Trophoblast cell (in vitro differentiated cells and primary cell): Measurements from ENCODE around the gene MFAP3.

Source experiments
- DNase-seq, 2 donors: peaks; one replicate each; pipeline ENCODE4 v3.0.0-alpha.2; 2016
- H2AFZ ChIP-seq: 2 replicates; pipeline ENCODE4 v1.6.1; 2013; ENCODE audit warnings: low read length, moderate library complexity, mild to moderate bottlenecking; ENCODE audit not compliant: insufficient read depth, poor library complexity
- H2AK5ac ChIP-seq: 2 replicates; pipeline ENCODE4 v1.6.1; 2013; ENCODE audit warnings: mild to moderate bottlenecking, low read length
- H2BK120ac ChIP-seq: 2 replicates; pipeline ENCODE4 v1.6.1; 2013; ENCODE audit warnings: low read length, mild to moderate bottlenecking, moderate library complexity; ENCODE audit not compliant: insufficient read depth, poor library complexity
- H2BK12ac ChIP-seq: 2 replicates; pipeline ENCODE4 v1.6.1; 2013; ENCODE audit warnings: mild to moderate bottlenecking, low read length, moderate library complexity
- H2BK5ac ChIP-seq: 2 replicates; pipeline ENCODE4 v1.6.1; 2013; ENCODE audit warnings: low read length, low read depth, moderate library complexity, mild to moderate bottlenecking; ENCODE audit not compliant: poor library complexity
- H3K14ac ChIP-seq: 2 replicates; pipeline ENCODE4 v1.6.1; 2013; ENCODE audit warnings: mild to moderate bottlenecking, low read length
- H3K18ac ChIP-seq: 2 replicates; pipeline ENCODE4 v1.6.1; 2013; ENCODE audit warnings: mild to moderate bottlenecking, low read length
- H3K23ac ChIP-seq: 2 replicates; pipeline ENCODE4 v1.6.1; 2013; ENCODE audit warnings: low read length
- H3K27ac ChIP-seq: 2 replicates; pipeline ENCODE4 v1.5.1; 2013; ENCODE audit warnings: low read depth, mild to moderate bottlenecking, inconsistent platforms, low read length, moderate library complexity
- H3K27me3 ChIP-seq: 2 replicates; pipeline ENCODE4 v1.6.1; 2013; ENCODE audit warnings: inconsistent platforms, mild to moderate bottlenecking, low read length, moderate library complexity; ENCODE audit not compliant: insufficient read depth
- H3K36me3 ChIP-seq, 2 experiments: 1 replicate in 1 of 2; 2 replicates in 1 of 2; pipeline ENCODE4 v1.6.1; 2013; ENCODE audit warnings: low read length in 2 of 2, mild to moderate bottlenecking in 2 of 2, moderate library complexity in 1 of 2; ENCODE audit not compliant: insufficient read depth in 2 of 2, control insufficient read depth in 1 of 2
- H3K4ac ChIP-seq: 2 replicates; pipeline ENCODE4 v1.6.1; 2013; ENCODE audit warnings: low read depth, mild to moderate bottlenecking, low read length, moderate library complexity
- H3K4me1 ChIP-seq, 2 experiments: 1 replicate in 1 of 2; 2 replicates in 1 of 2; pipeline ENCODE4 v1.6.1; 2013; ENCODE audit warnings: low read length in 2 of 2, mild to moderate bottlenecking in 2 of 2, moderate library complexity in 1 of 2; ENCODE audit not compliant: insufficient read depth in 2 of 2, control insufficient read depth in 1 of 2
- H3K4me2 ChIP-seq: 2 replicates; pipeline ENCODE4 v1.6.1; 2013; ENCODE audit warnings: inconsistent platforms, mild to moderate bottlenecking, low read length, moderate library complexity
- H3K4me3 ChIP-seq: 2 replicates; pipeline ENCODE4 v1.5.1; 2013; ENCODE audit warnings: mild to moderate bottlenecking, low read depth, low read length, inconsistent platforms
- H3K79me1 ChIP-seq: one replicate; pipeline ENCODE4 v1.6.1; 2013; ENCODE audit warnings: low read length
- H3K79me2 ChIP-seq: 2 replicates; pipeline ENCODE4 v1.6.1; 2013; ENCODE audit warnings: low read length, mild to moderate bottlenecking; ENCODE audit not compliant: control insufficient read depth, insufficient read depth, poor library complexity
- H3K9ac ChIP-seq: 2 replicates; pipeline ENCODE4 v1.6.1; 2013; ENCODE audit warnings: mild to moderate bottlenecking, low read length
- H3K9me3 ChIP-seq: 2 replicates; pipeline ENCODE4 v1.6.1; 2013; ENCODE audit warnings: low read depth, mild to moderate bottlenecking, control low read depth, inconsistent platforms, low read length; ENCODE audit not compliant: insufficient read depth
- H4K12ac ChIP-seq: 2 replicates; pipeline ENCODE4 v1.6.1; 2013; ENCODE audit warnings: low read depth, mild to moderate bottlenecking, low read length, moderate library complexity
- H4K8ac ChIP-seq: 2 replicates; pipeline ENCODE4 v1.6.1; 2013; ENCODE audit warnings: low read depth, mild to moderate bottlenecking, low read length, moderate library complexity
- H4K91ac ChIP-seq: one replicate; pipeline ENCODE4 v1.6.1; 2013; ENCODE audit warnings: low read depth, mild to moderate bottlenecking, low read length, moderate library complexity
- WGBS: extraction: QIAGEN DNeasy Blood & Tissue Kit; methylation state at CpG from one replicate; pipeline ENCODE4 v1.1.7; 2013; ENCODE audit warnings: missing lambda C conversion rate; ENCODE audit not compliant: insufficient read length, insufficient coverage; ENCODE audit errors: extremely low coverage; 5-methylcytosine and 5-hydroxymethylcytosine counted together

The MFAP3 gene

DNA sequence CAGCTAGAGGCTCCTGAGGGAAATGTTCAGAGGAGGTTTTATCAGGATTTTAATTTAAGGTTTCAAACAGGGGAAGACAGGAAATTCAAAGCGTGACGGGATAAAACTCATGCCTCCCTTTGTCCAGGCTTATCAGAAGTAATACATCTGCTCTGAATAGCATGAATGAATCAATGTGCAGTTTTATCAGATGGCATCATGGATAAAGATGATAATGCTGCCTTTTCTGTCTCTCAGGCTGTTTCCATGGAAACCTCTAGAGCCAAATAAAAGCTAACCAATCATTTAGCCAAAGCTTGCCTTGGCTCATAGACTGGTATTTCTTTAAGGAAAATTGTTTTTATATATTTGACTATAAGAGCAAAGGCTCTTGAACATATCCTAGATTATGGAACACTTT is 16.4 kb downstream of the MFAP3 start:
- H2BK5ac ChIP-seq: no peak overlapping the region
- no peaks in the 10 kb centered on the region for H3K4me1 ChIP-seq
- no peak overlapping the region for H3K14ac ChIP-seq
- no peak overlapping the region for H3K9ac ChIP-seq
- no peak overlapping the region for H3K4ac ChIP-seq
- no peak overlapping the region for H3K4me2 ChIP-seq
- H3K27ac ChIP-seq: no peak overlapping the region
- no peaks in the 10 kb centered on the region for H3K79me2 ChIP-seq
- H4K91ac ChIP-seq: no peak overlapping the region
- no peak for DNase-seq
- no peaks in the 10 kb centered on the region for H3K79me1 ChIP-seq
- no peak overlapping the region for H3K23ac ChIP-seq
- no peak overlapping the region for H3K18ac ChIP-seq
- no peak overlapping the region for H2AK5ac ChIP-seq
- no peak overlapping the region for H2AFZ ChIP-seq
- H2BK120ac ChIP-seq: no peak overlapping the region
- no peak overlapping the region for H3K4me3 ChIP-seq
- H4K8ac ChIP-seq: no peak overlapping the region
- no CpG with 5 or more reads among the region's 2 CpGs for WGBS
- no peaks in the 10 kb centered on the region for H3K9me3 ChIP-seq
- H2BK12ac ChIP-seq: no peak overlapping the region
- H4K12ac ChIP-seq: no peak overlapping the region
- H3K27me3 ChIP-seq: no peaks in the 10 kb centered on the region
- H3K36me3 ChIP-seq: peaks cover 0 to 8% of the 10 kb centered on the region in 2 experiments

DNA sequence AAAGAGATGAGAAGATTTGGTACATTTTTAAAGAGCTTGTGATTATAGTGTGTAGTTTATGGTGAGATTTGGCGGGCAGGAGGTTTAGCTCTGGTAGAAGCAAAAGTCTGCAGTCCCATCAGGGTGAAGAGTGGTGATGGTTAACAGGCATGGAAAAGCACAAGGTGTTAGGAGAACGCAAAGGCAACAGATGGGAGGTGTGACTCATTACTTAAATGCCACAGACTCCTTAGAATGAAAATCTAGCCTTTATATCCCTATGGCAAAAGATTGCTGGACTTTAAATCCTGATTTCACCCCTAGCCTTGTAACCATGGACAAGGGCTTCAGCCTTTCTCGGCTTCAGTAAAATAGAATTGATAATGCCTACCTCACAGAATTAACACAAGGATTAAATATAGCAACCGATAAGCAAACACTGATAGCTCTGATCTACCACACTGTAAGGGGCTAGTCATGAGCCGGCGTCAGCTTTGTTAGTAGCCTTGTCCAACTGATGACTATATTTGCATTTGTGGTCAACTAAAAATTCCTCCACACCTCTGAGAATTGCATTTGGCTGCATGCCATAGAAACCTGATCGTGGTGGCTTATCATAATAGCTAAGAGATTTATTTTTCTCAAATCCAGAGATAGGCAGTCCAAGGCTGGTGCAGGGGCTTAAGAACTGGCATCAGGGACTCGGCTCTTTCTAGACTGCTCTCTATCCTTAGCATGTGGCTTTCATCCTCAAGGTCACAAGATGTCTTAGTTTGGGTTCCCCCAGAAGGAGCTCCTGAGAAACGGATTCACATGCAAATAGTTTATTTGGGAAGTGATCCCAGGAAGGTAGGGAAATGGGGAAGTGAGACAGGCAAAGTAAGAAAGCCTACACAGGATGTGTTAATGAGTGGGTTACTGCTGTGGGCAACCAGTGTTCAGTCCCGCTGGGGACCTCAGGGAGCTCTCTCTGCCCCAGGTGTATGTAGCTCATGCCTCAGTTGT is 19.6 kb downstream of the MFAP3 start:
- H3K79me2 ChIP-seq: no peaks in the 10 kb centered on the region
- H3K14ac ChIP-seq: no peak overlapping the region
- no peak overlapping the region for H2AFZ ChIP-seq
- no peaks in the 10 kb centered on the region for H3K27me3 ChIP-seq
- no peaks in the 10 kb centered on the region for H3K4me1 ChIP-seq
- H3K4me2 ChIP-seq: no peak overlapping the region
- no peak overlapping the region for H3K4ac ChIP-seq
- DNase-seq: no peak
- H3K36me3 ChIP-seq: peaks cover 0 to 2% of the 10 kb centered on the region in 2 experiments
- WGBS: 100% methylated on average over 1 of the region's 10 CpGs
- H3K79me1 ChIP-seq: no peaks in the 10 kb centered on the region
- H2AK5ac ChIP-seq: no peak overlapping the region
- no peak overlapping the region for H3K27ac ChIP-seq
- H4K8ac ChIP-seq: no peak overlapping the region
- no peak overlapping the region for H4K12ac ChIP-seq
- no peak overlapping the region for H2BK5ac ChIP-seq
- no peak overlapping the region for H2BK12ac ChIP-seq
- no peak overlapping the region for H2BK120ac ChIP-seq
- no peak overlapping the region for H4K91ac ChIP-seq
- H3K4me3 ChIP-seq: no peak overlapping the region
- no peak overlapping the region for H3K23ac ChIP-seq
- no peaks in the 10 kb centered on the region for H3K9me3 ChIP-seq
- no peak overlapping the region for H3K9ac ChIP-seq
- H3K18ac ChIP-seq: no peak overlapping the region

DNA sequence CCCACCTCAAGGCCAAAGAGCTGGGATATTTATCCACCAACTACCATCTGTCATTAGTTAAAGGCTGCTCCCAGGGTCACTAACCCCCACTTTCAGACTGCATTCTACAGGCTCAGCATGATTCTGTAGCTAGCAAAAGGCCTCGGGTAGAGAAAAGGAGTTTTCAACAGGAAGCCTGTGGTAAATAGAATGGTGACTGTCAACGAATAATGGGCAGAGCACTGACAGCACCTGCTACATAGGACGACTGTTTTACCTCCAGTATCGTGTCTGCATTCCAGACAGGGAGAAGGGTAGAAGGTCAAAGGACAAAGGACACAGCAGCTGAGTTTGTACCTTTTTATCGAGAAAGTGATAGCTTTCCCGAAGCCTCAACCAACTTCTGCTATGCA is 20.3 kb downstream of the MFAP3 start:
- no peaks in the 10 kb centered on the region for H3K9me3 ChIP-seq
- H2BK120ac ChIP-seq: no peak overlapping the region

DNA sequence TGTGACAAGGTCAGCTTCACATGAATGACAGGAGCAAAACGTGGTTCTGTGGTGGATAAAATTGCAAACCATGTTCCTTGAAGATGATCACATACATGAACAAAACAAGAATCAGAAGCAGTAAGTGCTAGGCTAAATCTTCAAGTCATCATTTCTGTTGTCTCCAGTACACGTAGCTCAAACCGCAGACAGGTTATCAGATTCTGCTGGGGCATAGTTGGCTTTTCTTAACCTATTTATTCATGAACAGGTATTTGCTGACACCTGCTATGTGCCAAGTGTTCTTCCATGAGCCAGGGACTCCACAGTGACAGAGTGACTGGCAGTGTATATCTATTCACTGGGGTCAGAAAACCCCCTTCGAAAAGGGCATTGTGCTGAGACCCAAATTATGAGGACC is 20.8 kb downstream of the MFAP3 start:
- H3K4ac ChIP-seq: no peak overlapping the region
- no CpG with 5 or more reads among the region's 4 CpGs for WGBS

More for the DNA sequence above, 20.3 kb downstream of the MFAP3 start:
- no peak overlapping the region for H4K12ac ChIP-seq
- no peak overlapping the region for H3K4ac ChIP-seq
- no peaks in the 10 kb centered on the region for H3K36me3 ChIP-seq
- no peak overlapping the region for H3K14ac ChIP-seq
- H3K4me3 ChIP-seq: no peak overlapping the region
- no peaks in the 10 kb centered on the region for H3K27me3 ChIP-seq
- no peak overlapping the region for H2AFZ ChIP-seq
- WGBS: no CpG with 5 or more reads among the region's 6 CpGs
- H2AK5ac ChIP-seq: no peak overlapping the region
- no peak overlapping the region for H4K91ac ChIP-seq
- H3K9ac ChIP-seq: no peak overlapping the region
- no peak overlapping the region for H3K23ac ChIP-seq
- H2BK12ac ChIP-seq: no peak overlapping the region
- H2BK5ac ChIP-seq: no peak overlapping the region
- H3K27ac ChIP-seq: no peak overlapping the region
- no peaks in the 10 kb centered on the region for H3K79me2 ChIP-seq
- no peak for DNase-seq
- no peak overlapping the region for H3K4me2 ChIP-seq
- no peak overlapping the region for H4K8ac ChIP-seq
- no peaks in the 10 kb centered on the region for H3K4me1 ChIP-seq
- no peaks in the 10 kb centered on the region for H3K79me1 ChIP-seq
- no peak overlapping the region for H3K18ac ChIP-seq

More for the DNA sequence above, 20.8 kb downstream of the MFAP3 start:
- Histone ChIP-seq H3K27me3 (no peaks in the 10 kb centered on the region), H3K9ac (no peak overlapping the region), H3K18ac (no peak overlapping the region), H3K4me2 (no peak overlapping the region), H3K79me1 (no peaks in the 10 kb centered on the region), H3K23ac (no peak overlapping the region), H2BK5ac (no peak overlapping the region), H2BK12ac (no peak overlapping the region), H4K91ac (no peak overlapping the region), H3K27ac (no peak overlapping the region), H4K12ac (no peak overlapping the region), H3K4me1 (no peaks in the 10 kb centered on the region), H4K8ac (no peak overlapping the region), H2BK120ac (no peak overlapping the region), H2AFZ (no peak overlapping the region), H3K79me2 (no peaks in the 10 kb centered on the region), H3K36me3 (no peaks in the 10 kb centered on the region), H3K14ac (no peak overlapping the region), H3K4me3 (no peak overlapping the region), H2AK5ac (no peak overlapping the region), H3K9me3 (no peaks in the 10 kb centered on the region)
- no peak for DNase-seq
